Cardiac muscle cell (in vitro differentiated cells and primary cell): ENCODE measurements around the gene SLC12A9. TPM values are rescaled to one million over a fixed set of nuclear protein-coding genes. Genes with fewer than 3 reads are reported as not detected.
"Not testable (repeated sequence)": the region's sequence is repeated elsewhere in the genome, so short reads cannot be mapped to it uniquely, and the experiment has no call there.

Experiments
- DNase-seq, 2 donors: peaks; one replicate each; pipeline versions ENCODE4 v3.0.0 to v3.0.0-alpha.2; 2010 to 2017; ENCODE audit warnings: low read depth in 1 of 2, low spot score in 1 of 2
- H3K27ac ChIP-seq: fragments of 200-600 bp; sonication (generic); 2 replicates; pipeline ENCODE4 v1.5.1; 2016
- H3K27me3 ChIP-seq: fragments of 200-600 bp; sonication (generic); 2 replicates; pipeline ENCODE4 v1.6.0; 2016; ENCODE audit warnings: control low read depth
- H3K36me3 ChIP-seq: fragments of 200-600 bp; sonication (generic); 2 replicates; pipeline ENCODE4 v1.5.1; 2016; ENCODE audit warnings: control low read depth
- H3K4me1 ChIP-seq: fragments of 200-600 bp; sonication (generic); 2 replicates; pipeline ENCODE4 v1.8.1; 2017; ENCODE audit warnings: low read depth, mild to moderate bottlenecking, mixed run types
- H3K4me3 ChIP-seq: fragments of 200-600 bp; sonication (generic); 2 replicates; pipeline ENCODE4 v1.5.1; 2016; ENCODE audit warnings: mild to moderate bottlenecking
- H3K9me3 ChIP-seq: fragments of 200-600 bp; sonication (generic); 2 replicates; pipeline ENCODE4 v1.5.1; 2017; ENCODE audit warnings: low read depth, mild to moderate bottlenecking, control low read depth
- polyA plus RNA-seq: library from polyadenylated mRNA; unstranded; fragments of >200 nt; fragmentation: Nextera tagmentation; extraction: Ambion mirVana; gene quantifications from 2 replicates; pipeline ENCODE4 v1.2.1, GENCODE V29; 2016
- total RNA-seq: library from RNA; depleted of rRNA; stranded (reverse); fragments of >200 nt; gene quantifications from 2 replicates; pipeline ENCODE4 v1.2.3, GENCODE V29; 2016
- TF ChIP-seq, protein P1 (sequence below): IDR thresholded peaks from 2 replicates; pipeline ENCODE4 v1.5.1; 2012; ENCODE audit warnings: low read depth, mild to moderate bottlenecking, low read length

The SLC12A9 gene
- total and polyA plus RNA-seq, 2 experiments from 2014 or later, result 14.6 to 18.3 TPM

DNA sequence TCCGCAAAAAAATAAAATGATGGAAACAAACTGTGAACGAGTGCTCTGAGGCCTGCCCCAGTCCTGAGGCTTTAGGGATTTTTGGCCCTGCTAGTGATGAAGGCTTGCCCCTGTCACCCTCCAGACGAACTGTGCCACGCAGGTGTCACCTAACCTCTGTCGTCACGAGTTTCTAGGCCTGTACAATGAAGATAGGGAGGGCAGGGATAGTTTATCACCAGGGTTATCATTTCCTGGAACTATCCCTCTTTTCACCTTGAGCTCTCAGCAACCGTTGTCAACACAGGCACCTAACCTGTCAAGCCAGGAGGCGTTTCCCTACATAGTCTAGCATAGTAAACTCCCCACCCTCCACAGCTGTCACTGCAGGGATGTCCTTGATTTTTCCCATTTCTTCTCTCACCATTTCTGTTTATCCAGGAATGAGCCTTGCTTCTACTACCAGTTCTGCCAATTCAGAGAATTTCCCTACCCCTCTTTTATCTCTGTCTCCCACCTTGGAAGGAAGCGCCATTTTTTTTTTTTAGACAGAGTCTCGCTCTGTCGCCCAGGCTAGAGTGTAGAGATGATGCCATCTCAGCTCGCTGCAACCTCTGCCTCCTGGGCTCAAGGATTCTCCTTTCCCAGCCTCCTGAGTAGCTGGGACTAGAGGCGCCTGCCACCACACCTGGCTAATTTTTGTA, 45.4 kb downstream of the SLC12A9 start:
- Histone ChIP-seq H3K36me3 (no peaks in the 10 kb centered on the region), H3K27me3 (peaks cover 25% of the 10 kb centered on the region), H3K4me1 (no peaks in the 10 kb centered on the region), H3K27ac (no peak overlapping the region), H3K4me3 (no peak overlapping the region), H3K9me3 (no peaks in the 10 kb centered on the region)
- TF ChIP-seq, protein P1, sequence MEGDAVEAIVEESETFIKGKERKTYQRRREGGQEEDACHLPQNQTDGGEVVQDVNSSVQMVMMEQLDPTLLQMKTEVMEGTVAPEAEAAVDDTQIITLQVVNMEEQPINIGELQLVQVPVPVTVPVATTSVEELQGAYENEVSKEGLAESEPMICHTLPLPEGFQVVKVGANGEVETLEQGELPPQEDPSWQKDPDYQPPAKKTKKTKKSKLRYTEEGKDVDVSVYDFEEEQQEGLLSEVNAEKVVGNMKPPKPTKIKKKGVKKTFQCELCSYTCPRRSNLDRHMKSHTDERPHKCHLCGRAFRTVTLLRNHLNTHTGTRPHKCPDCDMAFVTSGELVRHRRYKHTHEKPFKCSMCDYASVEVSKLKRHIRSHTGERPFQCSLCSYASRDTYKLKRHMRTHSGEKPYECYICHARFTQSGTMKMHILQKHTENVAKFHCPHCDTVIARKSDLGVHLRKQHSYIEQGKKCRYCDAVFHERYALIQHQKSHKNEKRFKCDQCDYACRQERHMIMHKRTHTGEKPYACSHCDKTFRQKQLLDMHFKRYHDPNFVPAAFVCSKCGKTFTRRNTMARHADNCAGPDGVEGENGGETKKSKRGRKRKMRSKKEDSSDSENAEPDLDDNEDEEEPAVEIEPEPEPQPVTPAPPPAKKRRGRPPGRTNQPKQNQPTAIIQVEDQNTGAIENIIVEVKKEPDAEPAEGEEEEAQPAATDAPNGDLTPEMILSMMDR, result no peak
- DNase-seq, result no peak

DNA sequence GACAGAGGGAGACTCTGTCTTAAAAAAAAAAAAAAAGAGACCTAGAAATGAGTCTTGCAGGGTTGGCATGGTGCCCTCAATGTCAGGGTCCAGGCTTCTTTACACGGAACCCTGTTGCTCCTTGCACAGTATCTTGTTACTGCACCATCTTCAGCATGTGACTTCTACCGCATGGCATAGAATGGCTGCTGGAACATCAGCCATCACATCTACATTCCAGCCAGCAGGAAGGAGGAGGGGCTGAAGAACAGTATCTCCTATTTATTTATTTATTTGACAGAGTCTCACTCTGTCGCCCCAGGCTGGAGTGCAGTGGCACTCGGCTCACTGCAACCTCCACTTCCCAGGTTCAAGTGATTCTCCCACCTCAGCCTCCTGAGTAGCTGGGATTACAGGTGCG, 46.9 kb downstream of the SLC12A9 start:
- no peak overlapping the region for H3K27ac ChIP-seq

DNA sequence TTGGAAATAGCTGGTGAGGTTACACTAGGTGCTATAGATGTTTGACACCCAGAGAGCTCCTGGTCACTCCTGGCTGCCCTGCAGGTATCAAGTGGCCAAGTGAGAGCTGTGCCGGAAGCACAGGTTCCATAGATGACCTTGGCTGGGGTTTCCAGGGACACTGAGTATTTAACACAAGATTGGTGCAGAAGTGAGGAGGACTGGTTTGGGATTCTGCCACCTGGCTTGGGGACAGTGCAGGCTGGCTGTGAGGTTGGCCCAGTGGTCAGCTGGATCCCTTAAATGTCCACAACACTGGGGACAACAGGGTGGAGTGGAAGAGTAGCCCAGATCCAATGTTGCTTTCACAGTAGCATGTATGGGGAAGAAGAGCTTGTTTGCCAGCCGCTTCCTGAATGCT, 48.5 kb downstream of the SLC12A9 start:
- no peaks in the 10 kb centered on the region for H3K36me3 ChIP-seq
- DNase-seq, result no peak
- H3K4me3 ChIP-seq, result no peak overlapping the region
- H3K4me1 ChIP-seq, result no peaks in the 10 kb centered on the region
- H3K27me3 ChIP-seq, result peaks cover 19% of the 10 kb centered on the region
- TF ChIP-seq, protein P1, result no peak
- H3K9me3 ChIP-seq, result no peaks in the 10 kb centered on the region
- H3K27ac ChIP-seq, result no peak overlapping the region

More for the DNA sequence above, 46.9 kb downstream of the SLC12A9 start:
- TF ChIP-seq, protein P1, result no peak
- Histone ChIP-seq H3K36me3 (no peaks in the 10 kb centered on the region), H3K9me3 (no peaks in the 10 kb centered on the region), H3K27me3 (peaks cover 25% of the 10 kb centered on the region), H3K4me3 (no peak overlapping the region), H3K4me1 (no peaks in the 10 kb centered on the region)
- DNase-seq, result no peak

GRCh38 chr7:100901921-100902332, 49.4 kb downstream of the SLC12A9 start:
- DNase-seq, result no peak
- H3K4me1 ChIP-seq, result no peaks in the 10 kb centered on the region
- no peak overlapping the region for H3K27ac ChIP-seq
- H3K9me3 ChIP-seq, result no peaks in the 10 kb centered on the region
- no peak overlapping the region for H3K4me3 ChIP-seq
- H3K36me3 ChIP-seq, result no peaks in the 10 kb centered on the region
- peaks cover 11% of the 10 kb centered on the region for H3K27me3 ChIP-seq
- TF ChIP-seq, protein P1, result no peak

GRCh38 chr7:100902638-100903037, 50.1 kb downstream of the SLC12A9 start:
- no peaks in the 10 kb centered on the region for H3K9me3 ChIP-seq
- DNase-seq, result no peak
- no peak overlapping the region for H3K27ac ChIP-seq
- peaks cover 4% of the 10 kb centered on the region for H3K27me3 ChIP-seq
- H3K4me1 ChIP-seq, result no peaks in the 10 kb centered on the region
- no peak overlapping the region for H3K4me3 ChIP-seq
- no peaks in the 10 kb centered on the region for H3K36me3 ChIP-seq
- TF ChIP-seq, protein P1, result no peak

DNA sequence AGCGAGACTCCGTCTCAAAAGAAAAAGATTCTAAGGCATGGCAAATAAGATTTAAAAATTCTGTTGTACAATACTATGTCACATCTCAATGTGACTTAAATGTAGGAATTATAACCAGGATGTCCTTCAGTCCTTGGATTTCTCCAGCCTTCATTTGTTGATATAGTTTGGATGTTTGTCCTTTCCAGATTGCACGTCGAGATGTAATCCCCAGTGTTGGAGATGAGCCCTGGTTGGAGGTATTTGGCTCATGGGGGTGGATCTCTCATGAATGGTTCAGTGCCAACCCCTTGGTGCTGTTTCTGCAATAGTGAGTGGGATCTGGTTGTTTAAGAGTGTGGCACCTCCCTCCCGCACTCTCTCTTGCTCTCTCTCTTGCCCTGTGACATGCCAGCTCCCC, 56.0 kb downstream of the SLC12A9 start:
- no peak overlapping the region for H3K27ac ChIP-seq
- TF ChIP-seq, protein P1, result no peak
- H3K27me3 ChIP-seq, result no peaks in the 10 kb centered on the region
- H3K36me3 ChIP-seq, result no peaks in the 10 kb centered on the region
- no peaks in the 10 kb centered on the region for H3K4me1 ChIP-seq
- DNase-seq, result no peak
- no peak overlapping the region for H3K4me3 ChIP-seq
- no peaks in the 10 kb centered on the region for H3K9me3 ChIP-seq

DNA sequence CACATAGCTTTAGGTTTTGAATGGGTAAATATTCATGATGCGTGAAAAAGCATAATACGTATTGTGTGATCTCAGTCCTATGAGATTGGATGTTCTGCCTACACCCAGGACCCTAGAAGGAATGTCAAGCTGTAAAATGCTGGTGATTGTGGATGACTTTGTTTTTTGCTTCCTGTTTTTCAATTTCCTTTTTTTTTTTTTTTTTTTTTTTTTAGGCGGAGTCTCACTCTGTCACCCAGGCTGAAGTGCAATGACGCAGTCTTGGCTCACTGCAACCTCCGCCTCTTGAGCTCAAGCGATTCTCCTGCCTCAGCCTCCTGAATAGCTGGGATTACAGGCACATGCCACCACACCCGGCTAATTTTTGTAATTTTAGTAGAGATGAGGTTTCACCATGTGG, 57.9 kb downstream of the SLC12A9 start:
- H3K4me3 ChIP-seq, H3K36me3 ChIP-seq, H3K27ac ChIP-seq, DNase-seq, H3K9me3 ChIP-seq, H3K4me1 ChIP-seq, H3K27me3 ChIP-seq: not testable (repeated sequence)
